ENCODE measurements around the gene RRN3.

DNA sequence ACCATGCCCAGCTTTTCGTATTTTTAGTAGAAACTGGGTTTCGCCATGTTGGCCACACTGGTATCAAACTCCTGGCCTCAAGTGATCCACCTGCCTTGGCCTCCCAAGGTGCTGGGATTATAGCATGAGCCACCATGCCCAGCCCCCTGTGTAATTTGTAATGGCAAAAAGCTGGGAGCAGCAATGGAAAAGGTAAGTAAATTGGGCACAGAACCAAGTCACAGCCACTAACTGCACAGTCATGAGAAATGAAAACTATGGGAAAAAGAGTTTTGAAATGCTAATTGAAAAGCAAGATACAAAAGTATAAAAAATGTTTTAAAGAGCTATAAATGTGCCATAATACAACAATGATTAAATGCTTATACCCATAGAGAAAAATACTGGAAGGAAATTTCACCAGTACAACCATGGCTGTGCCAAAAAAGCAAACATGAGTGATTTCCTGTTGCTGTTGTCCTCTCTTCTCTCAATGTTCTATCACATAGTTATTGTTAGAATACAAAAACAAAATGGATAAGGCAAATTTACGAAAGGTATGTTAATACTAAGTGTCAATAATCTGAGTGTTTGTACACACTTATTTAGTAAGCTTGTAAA lies 44.4 kb downstream of the RRN3 start:
- TF ChIP-seq, protein P1, sequence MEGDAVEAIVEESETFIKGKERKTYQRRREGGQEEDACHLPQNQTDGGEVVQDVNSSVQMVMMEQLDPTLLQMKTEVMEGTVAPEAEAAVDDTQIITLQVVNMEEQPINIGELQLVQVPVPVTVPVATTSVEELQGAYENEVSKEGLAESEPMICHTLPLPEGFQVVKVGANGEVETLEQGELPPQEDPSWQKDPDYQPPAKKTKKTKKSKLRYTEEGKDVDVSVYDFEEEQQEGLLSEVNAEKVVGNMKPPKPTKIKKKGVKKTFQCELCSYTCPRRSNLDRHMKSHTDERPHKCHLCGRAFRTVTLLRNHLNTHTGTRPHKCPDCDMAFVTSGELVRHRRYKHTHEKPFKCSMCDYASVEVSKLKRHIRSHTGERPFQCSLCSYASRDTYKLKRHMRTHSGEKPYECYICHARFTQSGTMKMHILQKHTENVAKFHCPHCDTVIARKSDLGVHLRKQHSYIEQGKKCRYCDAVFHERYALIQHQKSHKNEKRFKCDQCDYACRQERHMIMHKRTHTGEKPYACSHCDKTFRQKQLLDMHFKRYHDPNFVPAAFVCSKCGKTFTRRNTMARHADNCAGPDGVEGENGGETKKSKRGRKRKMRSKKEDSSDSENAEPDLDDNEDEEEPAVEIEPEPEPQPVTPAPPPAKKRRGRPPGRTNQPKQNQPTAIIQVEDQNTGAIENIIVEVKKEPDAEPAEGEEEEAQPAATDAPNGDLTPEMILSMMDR (IDR thresholded peaks at IDR 0.05): no peak
- TF ChIP-seq POLR2AphosphoS5 (IDR thresholded peaks at IDR 0.05): no peak
